Fibroblast of gingiva (primary cell): ENCODE measurements around the gene PHF12.

ENCODE experiments used
- DNase-seq: peaks from one replicate; pipeline ENCODE4 v3.0.0-alpha.2; 2011; ENCODE audit warnings: low read depth

The PHF12 gene

DNA sequence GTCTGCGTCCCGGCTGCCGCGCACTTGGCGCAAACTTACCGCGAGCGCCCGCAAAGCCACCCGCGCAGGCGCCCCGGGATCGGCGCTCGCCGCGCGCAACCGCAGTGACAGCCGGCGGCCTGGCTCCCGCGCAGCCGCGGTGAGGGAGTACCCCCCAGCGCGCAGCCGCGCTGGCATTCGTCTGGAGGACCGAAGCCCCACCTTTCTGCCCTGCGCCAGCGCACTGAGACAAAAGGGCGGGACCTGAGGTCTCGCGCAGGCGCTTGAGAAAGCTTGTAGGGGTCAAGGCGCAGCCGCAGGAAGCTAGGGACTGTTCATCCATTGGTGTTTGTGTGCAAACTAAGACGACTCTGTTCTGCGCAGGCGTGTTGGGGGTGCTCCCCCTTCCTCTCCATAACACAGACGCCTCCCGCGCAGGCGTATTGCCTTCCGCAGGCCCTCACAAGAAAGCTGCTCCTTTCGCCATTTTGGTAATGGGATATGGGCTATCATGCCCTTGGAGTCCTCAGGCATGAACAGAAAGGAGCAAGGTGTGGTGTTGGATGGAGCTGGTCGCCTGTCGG, at the start of gene PHF12:
Gene PHF12 (minus strand): TSS at position 91 of the 563 bp plus-strand sequence. CDS start 558 bp downstream, outside the sequence.
- peak; percentile 100 for DNase-seq

DNA sequence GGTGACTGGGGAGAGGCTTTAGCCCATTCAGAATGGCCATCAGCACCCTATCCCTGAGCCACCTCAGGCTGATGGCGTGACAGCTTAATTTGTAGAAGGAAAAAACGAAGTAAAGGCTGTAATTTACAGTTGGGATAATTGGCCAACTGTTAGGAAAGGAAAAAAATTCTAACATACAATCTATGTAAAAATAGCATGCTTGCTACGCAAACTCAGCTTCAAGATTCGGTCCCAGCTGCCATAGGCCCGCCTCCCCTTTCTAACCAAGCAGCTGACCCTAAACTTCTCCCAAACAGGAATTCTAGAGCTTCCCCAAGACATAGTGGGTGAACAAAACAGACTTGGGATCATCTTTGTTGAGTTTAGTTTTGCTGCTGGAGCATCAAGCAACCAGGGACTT, 49.7 kb upstream of the PHF12 start:
- no peak for DNase-seq

DNA sequence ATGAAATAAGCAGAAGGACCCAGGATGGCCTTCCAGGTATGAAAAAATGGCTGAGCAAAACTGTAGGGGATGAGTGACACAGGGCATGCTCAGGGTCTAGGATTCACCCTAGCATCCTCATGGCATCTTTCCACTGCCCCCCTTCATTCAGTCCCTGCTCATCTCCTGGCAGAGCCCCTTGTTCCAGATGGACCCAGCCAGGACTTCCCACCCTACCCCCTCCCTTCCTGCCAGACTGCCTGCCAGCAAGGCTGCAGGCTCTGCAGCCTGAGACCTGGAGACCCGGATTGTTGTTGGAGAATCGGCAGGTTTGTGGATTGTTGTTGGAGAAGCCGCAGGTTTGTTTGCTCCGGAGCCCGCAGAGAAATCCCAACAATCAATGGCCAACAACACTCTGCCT, 47.9 kb upstream of the PHF12 start:
- DNase-seq = no peak

DNA sequence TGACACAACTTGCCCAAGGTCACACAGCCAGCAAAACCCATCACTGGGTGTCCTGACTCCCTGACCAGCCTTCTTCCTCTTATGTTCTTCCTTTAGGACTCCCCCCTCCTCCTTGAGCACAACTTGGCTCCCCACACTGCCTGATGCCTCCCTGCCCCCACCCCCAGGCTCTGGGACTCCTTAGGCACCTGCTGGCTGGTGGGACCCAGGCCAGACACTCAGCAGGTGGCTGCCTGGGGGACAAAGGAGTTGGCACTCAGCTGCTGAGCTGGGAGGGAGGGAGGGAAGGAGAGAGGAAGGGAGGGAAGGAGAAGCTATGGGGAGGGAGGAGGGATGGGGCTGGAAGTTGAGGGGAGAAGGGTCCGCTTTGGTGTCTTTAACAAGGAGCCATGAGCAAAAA, 46.5 kb upstream of the PHF12 start:
- no peak for DNase-seq

DNA sequence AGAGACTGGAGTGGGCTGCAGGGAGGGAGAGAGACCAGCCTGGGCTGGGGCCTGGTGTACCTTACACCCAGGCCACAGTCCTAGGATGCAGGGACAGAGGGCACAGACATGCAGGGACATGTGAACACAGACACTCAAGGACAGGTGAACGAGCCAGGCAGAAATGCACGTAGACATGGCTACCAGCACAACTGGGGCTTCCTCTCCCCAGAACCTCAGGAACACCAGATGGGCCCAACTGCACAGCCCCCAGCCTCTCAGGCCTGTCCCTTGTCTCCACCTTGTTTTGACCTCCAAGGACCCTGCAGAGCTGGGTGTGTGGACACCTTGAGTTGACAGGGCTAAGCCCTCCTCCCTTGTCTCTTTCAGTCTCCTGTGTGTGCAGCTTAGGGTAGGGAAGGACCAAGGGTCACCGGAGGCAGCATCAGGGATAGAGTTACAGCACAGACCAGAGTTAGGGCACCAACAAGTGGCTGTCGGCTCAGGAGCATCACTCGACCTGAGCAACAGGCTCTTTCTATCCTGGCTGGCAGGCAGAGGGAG, 45.3 kb upstream of the PHF12 start:
- no peak for DNase-seq

DNA sequence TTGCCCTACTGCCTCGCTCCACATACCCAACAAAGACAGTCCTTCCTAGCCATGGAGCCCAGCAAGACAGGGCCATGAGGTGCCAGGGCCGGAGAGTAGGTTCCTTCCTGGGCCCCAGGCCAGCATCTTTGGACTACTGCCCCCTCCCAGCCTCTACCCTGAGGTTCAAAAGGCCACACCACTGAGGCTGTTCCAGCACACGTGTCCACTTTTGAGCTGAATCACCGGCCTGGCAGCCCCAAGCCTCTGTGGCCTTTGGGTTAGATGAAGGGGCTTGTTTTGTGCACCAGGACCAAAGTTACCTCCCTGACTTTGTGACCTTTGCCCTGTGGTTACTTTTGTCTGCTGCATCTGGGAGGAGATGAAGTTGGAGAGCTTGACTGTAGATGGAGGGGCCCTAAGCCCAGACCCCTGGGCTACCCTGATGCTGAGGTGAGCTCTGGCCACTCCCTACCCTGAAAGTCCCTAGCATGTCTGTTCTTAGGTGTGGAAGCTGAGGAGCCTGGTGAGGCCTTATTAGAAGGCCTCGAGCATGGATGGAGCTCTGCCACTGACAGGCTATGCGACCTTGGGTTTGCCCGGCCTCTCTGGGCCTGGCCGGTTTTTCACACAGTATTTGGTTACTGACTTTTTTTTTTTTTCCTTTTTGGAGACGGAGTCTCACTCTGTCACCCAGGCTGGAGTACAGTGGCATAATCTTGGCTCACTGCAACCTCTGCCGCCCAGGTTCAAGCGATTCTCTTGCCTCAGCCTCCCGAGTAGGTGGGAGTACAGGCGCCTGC, 42.5 kb upstream of the PHF12 start:
- DNase-seq = no peak

DNA sequence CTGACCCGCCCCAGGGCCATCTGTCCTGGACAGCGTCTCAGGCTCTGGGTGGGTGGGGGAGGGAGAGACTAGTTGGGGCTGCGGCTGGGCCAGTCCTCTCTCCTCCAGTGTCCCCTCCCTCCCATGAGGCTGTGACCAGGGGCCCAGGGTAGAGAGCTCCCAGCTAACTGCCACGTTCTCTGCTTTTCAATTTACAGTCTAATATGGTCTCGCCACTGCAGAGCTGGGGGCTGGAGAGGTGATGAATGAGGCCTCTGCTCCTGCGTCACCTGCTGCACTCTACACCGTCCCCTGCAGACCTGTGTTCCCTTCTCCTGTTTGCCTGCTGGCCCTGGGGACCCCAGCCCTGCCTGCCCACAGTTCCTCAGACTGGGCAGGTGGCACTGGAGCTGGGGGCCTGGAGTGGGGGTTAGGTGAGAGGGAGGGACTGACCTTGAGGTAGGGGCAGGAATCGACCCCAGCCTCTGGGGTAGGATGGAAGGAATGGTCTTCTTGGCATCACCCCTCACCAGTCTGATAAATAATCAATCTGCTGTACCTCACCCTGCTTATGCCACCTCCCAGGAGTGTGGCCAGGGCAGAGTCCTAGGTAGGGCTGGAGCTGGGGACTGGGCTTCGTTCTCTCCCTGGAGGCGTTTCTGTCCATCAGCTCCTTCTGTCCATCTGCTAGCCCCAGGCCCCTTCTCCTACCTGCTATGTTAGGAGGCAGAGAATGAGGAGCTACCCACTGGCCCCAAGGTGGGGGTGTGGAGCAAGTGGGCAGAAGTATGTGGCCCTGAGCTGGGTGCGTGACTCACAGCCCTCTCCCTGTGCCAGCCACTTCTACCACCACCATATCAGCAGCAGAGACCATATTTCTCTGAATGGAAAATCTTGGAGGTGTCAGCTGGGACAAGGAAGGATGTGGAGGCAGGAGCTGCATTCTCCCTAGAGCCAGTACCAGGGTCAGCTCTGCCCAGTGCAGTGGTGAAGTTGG, 41.6 kb upstream of the PHF12 start:
- DNase-seq = no peak

DNA sequence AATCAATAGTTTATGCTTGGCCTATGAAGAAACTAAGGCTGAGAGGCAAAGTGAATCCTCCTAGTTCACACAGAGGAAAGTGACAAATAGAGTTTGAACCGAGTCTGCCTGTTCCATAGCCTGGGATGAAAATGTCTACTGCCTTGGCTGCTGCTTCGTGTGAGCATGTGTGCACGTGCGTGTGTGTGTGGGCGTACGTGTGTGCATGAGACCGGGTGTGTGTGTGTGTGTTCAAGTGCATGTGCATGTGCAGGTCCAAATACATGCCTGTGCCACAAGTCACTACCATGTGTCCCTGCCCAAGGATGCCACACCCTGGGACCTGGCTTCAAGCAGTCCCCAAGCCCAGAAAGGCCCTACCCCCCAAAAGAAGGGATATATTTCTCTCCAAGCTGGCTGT, 40.9 kb upstream of the PHF12 start:
- no peak for DNase-seq

DNA sequence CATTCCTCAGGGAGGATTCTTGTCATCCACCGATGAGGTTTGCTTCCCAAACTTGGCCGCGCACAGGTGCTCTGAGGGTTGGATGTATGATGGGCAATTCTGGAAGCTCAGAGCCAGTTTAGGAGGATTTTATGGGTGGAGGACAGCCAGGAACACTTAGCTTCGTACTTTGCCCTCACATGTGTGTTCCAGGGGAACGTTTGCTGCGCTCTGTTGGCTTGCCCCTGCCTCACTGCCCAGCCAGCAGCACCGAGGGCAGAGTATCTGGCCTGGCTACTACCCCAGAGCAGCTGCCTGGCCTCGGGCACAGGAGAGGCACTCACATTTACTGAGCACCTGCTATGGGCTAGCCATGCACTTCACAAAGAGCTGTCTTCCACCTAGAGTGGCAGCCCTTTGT, 40.5 kb upstream of the PHF12 start:
- DNase-seq = no peak

DNA sequence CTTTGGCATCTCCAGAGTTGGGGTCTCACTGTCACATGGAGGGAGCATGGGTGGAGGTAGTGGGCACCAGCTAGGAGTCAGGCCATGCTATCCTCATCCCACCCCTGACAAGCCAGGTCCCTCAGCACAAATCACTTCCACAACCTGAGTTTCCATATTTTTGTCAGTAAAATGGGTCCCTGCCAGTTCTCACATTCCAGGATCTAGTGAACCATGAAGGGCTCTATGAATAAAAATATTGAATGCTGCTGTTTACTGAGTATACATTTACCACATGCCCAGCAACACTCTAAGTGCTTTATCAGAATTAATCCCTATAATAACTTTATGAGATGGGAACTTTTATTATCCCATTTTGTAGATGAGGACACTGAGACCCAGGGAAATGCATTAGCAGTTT, 37.7 kb upstream of the PHF12 start:
- DNase-seq = no peak

DNA sequence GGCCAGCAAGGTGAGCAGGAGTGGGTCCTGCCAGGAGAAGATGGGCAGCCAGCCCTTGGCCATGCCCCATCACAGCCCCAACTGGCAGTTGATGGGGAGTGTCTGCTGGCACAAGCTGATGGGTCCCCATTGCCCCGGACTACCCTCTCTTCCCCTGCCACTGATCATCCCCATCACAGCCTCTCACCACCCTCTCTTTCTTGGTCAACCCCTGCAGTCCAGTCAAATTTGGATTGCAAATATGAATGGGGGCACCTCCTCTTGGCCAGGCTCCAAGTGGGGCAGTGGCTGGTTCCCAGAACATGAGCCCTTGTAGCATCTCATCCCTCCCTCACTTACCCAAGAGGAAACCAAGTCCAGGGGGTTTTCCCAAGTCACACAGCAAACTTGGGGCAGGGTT, 37.2 kb upstream of the PHF12 start:
- no peak for DNase-seq

DNA sequence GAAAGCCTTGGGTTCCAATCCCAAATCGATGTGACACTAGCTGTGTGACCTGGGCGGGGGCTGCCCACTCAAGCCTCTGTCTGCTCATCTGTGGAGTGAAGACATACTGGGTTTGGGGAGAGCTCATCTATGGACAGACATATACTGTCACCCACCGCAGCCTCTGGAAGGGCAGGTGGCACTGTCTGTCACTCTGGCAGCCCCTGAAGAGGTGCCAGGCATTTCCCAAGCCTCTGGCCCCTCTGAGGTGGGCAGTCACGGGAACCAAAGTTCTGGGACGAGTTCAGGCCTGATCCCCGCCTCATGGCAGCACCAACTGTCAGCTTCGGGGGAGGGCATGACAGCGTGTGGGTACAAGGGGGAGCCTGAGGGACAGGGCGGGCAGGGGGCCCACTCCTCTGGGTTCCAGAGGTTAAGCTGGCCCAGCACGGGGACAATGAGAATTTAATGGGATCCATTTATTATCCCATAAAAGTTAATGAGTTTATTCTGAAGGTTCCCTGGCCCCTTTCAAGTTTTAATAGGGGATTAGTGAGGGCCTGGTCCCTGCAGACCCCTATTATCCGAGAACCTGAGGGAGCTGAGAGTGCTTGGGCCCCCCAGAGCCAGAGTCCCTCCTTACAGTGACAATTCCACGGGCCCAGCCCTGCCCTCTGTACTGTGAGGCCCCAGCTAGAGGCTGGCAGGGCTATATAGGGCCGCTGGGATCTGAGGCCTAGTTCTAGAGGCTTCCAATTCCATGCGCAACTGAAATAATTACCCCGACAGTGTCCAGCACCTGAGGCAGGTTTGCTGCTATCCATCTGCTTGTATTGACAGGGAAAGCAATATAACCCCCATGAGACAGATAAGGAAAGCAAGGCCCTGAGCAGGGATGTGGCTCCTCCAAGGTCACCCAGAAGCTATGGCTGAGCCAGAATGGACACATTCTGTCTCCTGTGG, 35.7 kb upstream of the PHF12 start:
- DNase-seq = no peak

DNA sequence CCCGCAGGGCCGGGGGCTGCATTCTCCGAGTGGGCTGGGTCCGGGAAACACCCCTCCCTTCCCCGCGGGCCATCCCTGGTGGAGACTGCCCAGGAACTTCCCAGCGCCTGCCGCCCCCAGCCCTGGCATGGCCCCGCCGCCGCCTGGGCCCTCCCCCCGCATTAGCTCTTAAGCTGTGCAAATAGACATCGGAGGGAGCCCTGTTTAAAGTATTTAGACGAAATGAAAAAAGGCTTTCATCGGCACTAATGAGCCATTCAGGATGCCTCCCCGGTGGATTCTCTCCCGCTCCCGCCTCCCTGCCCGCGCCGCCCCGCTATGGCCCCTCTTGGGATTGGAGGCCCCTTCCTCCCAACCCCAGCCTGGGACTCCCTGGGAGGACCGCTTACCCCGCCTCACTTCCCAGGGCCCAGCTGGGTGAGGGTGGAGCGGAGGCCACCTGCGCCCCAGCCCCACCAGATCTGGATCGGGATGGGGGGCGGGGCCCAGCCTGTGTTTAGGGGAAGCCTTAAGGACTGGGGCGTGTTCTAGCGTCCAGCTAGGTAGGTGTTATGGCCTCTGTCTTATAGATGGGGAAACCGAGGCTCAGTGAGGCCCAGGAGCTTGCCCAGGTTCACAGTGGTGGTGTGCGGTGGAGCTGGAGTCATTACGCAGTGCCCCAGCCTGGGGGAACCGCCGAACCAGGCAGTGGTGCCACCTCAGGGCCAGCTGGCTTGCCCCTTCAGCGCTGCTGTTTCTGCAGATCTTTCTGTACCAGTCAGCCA, 34.8 kb upstream of the PHF12 start:
- no peak for DNase-seq

DNA sequence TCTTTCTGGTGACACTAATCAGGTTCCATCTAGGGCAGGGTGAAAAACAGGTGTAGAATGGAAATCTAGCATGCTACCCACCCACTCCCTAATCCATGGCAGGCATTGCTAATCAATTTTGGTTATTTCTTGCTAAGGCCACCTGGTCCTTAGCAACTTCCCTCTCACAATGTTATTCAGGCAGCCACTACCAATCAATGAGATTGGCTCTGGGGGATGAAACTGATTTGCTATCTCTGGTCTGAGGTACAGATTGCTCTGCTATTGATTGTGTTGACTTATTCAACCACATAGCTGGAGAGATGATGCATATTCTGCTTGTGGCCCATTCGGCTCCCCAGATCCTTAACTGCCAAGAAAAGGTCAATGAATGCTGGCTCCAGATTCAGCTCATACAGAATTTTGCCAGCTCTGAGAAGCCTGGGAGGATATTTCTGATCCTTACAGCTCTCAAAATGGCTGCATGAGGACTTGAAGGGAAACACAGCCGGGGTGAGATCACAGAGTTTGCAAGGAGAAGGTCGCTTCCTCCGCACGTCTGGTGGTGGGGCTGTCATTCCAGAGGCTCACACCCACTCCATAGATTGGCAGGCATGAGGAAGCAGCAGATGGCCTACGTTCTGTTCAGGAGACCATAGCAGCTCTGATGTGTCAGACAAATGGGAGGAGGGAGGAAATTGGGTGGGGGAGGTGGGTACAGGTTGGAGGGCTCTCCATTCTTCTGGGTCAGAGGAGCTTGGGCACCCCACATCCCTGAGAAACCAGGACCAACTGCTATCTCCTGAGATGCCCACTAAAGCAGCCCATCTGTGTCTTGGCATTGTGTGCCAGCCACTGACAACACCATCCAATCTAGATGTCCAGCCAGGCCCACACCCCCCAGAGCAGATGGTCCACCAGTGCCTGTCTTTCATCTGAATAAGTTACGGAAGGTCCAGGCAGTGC, 32.2 kb upstream of the PHF12 start:
- no peak for DNase-seq

DNA sequence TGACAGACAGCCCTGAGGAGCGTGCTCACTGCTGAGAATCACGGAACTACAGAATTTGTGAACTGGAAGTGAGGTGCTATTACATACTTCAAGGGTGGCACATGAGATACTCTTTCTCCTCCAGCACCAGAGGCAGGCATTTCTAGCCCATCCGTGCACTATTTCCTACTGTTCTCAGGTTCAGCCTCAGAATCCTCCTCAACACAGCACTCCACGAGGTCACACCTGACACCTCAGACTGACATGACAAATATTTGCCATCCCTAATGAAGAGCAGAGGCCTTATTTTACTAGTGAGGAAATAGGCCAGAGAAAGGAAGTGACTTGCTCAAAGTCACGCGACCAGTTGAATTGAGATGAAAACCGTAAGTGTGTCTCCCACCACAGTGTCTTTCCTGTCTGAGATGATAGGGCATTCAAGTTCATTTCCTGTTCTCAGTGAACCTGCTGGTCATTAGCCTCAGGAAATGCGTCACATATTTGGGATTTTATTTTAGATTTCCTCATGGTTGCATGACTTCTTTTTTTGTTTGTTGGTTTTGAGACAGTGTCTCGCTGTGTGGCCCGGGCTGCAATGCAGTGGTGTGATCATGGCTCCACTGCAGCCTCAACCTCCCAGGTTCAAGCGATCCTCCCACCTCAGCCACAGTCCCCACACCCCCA, 30.9 kb upstream of the PHF12 start:
- no peak for DNase-seq

DNA sequence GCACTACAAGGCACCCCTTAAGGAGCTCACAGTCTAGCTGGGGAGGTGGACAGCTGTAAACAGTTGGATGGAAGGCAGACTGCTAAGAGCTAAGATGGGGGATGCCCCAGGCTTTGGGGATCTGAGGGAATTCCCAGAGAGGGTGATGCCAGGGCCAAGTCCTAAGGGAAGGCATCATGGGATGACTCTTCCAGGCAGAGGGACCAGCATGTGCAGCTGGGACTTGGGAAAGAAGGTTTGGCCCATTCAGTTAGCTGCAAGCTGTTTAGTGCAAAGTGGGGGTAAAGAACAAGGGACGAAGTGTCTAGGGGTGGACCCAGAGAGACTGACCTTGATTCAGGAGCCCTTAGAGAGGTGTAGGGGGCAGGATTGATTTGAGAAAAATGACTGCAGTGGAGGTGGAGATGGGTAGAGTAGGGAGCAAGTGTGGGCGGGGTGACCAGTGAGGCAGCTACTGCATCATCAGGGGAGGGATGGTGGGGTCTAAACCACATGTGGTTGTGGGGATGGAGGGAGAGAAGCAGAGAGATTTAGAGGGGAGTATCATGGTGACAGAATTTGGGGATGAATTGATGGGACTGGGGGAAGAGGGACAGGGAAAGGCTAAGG, 27.1 kb upstream of the PHF12 start:
- DNase-seq = no peak

DNA sequence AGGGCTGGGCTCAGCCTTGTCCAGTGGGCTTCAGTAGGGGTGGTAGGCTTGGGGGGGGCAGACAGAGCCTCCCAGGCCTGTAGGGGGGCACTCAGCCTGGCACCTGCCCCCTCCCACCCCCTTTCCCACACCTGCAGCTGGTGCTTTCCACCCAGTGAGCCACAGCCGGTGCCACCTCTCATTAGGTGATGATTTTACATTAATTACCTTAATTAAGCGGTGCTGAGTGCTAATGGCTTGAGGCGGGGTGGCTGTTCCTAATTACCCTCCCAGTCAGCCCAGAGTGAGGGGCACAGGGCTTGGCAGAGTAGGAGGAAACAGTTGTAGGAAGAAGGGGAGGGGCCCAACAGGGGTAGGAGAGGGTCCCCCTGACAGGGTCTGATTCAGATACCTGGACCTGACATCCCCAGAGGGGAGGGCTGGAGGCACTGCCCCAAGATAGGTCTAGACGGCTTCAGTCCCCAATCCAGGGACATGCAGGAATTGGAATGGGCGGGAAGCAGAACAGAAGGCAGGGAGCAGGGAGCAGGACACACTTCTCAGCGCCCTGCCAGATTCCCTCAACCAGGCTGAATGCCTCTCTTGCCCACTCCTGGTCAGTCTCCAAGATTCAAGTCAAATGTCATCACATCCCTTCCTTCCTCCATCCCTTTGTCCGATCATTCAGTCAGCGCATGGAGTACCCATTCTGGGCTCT, 26.5 kb upstream of the PHF12 start:
- DNase-seq = no peak

DNA sequence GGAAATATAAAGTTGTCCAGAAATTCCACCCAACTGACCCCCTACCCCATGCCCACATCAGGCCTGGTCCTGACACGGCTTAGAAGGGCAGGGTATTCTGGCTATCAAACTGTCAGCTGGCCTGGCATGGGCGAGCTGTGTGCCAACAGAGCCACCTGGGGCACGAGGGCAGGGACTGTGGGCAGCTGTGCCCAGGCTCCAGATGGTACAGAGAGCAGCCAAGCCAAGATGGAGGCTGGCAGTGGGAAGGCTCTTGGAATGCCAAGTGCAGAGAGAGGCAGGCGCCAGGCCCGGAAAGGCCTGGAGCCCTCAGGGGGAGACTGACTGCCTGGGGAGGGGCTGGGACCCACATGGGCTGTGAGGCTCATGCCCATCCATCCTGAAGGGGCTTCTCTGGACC, 24.3 kb upstream of the PHF12 start:
- no peak for DNase-seq
